Mesendoderm (in vitro differentiated cells): ENCODE measurements around the gene TIFAB.
A peak's percentile ranks its signal among the peaks of the same experiment; 100 is the strongest.

Experiments
- DNase-seq: peaks from one replicate; pipeline ENCODE4 v3.0.0; 2013
- H2AK5ac ChIP-seq: 2 replicates; pipeline ENCODE4 v1.6.1; 2013; ENCODE audit warnings: low read length, inconsistent platforms
- H2BK120ac ChIP-seq: 2 replicates; pipeline ENCODE4 v1.6.1; 2013; ENCODE audit warnings: low read depth, mild to moderate bottlenecking, low read length, moderate library complexity, mixed read lengths
- H2BK15ac ChIP-seq: replicated peaks from 2 replicates; pipeline ENCODE4 v1.6.1; 2013; ENCODE audit warnings: low read depth, mild to moderate bottlenecking, moderate library complexity
- H2BK5ac ChIP-seq: 2 replicates; pipeline ENCODE4 v1.6.1; 2013; ENCODE audit warnings: low read length, inconsistent platforms
- H3K18ac ChIP-seq: 2 replicates; pipeline ENCODE4 v1.6.1; 2013; ENCODE audit warnings: mild to moderate bottlenecking, low read length, mixed read lengths
- H3K23ac ChIP-seq: one replicate; pipeline ENCODE4 v1.6.1; 2013; ENCODE audit warnings: low read length
- H3K27ac ChIP-seq: 2 replicates; pipeline ENCODE4 v1.5.1; 2013; ENCODE audit warnings: low read depth, mild to moderate bottlenecking, inconsistent platforms, low read length, moderate library complexity
- H3K27me3 ChIP-seq: 2 replicates; pipeline ENCODE4 v1.6.1; 2013; ENCODE audit warnings: low read length, control low read depth, mild to moderate bottlenecking, inconsistent platforms; ENCODE audit not compliant: insufficient read depth, poor library complexity
- H3K36me3 ChIP-seq: 2 replicates; pipeline ENCODE4 v1.6.1; 2013; ENCODE audit warnings: low read length, inconsistent platforms; ENCODE audit not compliant: control insufficient read depth, insufficient read depth
- H3K4ac ChIP-seq: one replicate; pipeline ENCODE4 v1.6.1; 2013; ENCODE audit warnings: low read depth, mild to moderate bottlenecking, low read length, moderate library complexity
- H3K4me1 ChIP-seq: 2 replicates; pipeline ENCODE4 v1.6.1; 2013; ENCODE audit warnings: low read depth, low read length, inconsistent platforms; ENCODE audit not compliant: control insufficient read depth
- H3K4me2 ChIP-seq: 2 replicates; pipeline ENCODE4 v1.6.1; 2013; ENCODE audit warnings: low read length
- H3K4me3 ChIP-seq: 2 replicates; pipeline ENCODE4 v1.5.1; 2013; ENCODE audit warnings: mild to moderate bottlenecking, low read length
- H3K56ac ChIP-seq: one replicate; pipeline ENCODE4 v1.6.1; 2013; ENCODE audit warnings: low read length
- H3K79me1 ChIP-seq: 2 replicates; pipeline ENCODE4 v1.6.1; 2013; ENCODE audit warnings: low read length, inconsistent platforms
- H3K79me2 ChIP-seq: 2 replicates; pipeline ENCODE4 v1.6.1; 2013; ENCODE audit warnings: mild to moderate bottlenecking, low read length; ENCODE audit not compliant: control insufficient read depth, insufficient read depth
- H3K9ac ChIP-seq: 2 replicates; pipeline ENCODE4 v1.6.1; 2013; ENCODE audit warnings: low read length, inconsistent platforms
- H4K5ac ChIP-seq: one replicate; pipeline ENCODE4 v1.6.1; 2013; ENCODE audit warnings: low read length
- H4K8ac ChIP-seq: one replicate; pipeline ENCODE4 v1.6.1; 2013; ENCODE audit warnings: low read depth, mild to moderate bottlenecking, control low read depth, low read length, moderate library complexity
- WGBS: extraction: QIAGEN DNeasy Blood & Tissue Kit; methylation state at CpG from one replicate; pipeline ENCODE4 v1.1.7; 2013; ENCODE audit warnings: low lambda C conversion rate, missing lambda C conversion rate; ENCODE audit not compliant: insufficient coverage; ENCODE audit errors: extremely low coverage; 5-methylcytosine and 5-hydroxymethylcytosine counted together

Gene TIFAB

DNA sequence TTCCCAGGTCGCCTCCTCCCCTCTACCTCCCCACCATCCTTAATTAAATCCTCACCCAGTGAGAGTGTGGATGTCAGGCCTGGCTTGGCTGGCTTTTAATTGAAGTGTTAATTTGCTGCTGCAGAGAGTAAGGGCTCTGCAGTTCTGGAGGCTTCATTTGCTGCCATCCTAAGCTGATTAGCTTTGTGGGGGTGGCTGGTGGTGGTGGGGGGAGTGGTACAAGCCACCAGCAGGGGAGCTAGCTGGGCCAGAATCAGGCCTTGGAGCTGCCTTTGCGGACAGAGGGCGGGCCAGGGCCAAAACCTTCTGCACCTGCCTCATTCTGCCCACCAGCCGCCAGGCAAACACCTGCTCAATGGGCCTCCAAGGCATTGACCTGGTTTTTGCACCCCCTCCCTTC, 26.8 kb upstream of the TIFAB start:
- Histone ChIP-seq H2BK15ac (no peak overlapping the region), H4K5ac (no peak overlapping the region), H3K4ac (no peak overlapping the region), H3K18ac (no peak overlapping the region), H3K27ac (no peak overlapping the region), H4K8ac (no peak overlapping the region), H2BK5ac (no peak overlapping the region), H2AK5ac (no peak overlapping the region), H3K27me3 (peaks cover 5% of the 10 kb centered on the region), H2BK120ac (no peak overlapping the region), H3K36me3 (no peaks in the 10 kb centered on the region), H3K4me2 (no peak overlapping the region), H3K4me3 (no peak overlapping the region), H3K79me1 (no peaks in the 10 kb centered on the region), H3K23ac (no peak overlapping the region), H3K79me2 (no peaks in the 10 kb centered on the region), H3K4me1 (peaks cover 17% of the 10 kb centered on the region), H3K9ac (no peak overlapping the region), H3K56ac (no peak overlapping the region)
- WGBS = no CpG with 5 or more reads among the region's 4 CpGs
- DNase-seq = peak; percentile 86

- no peak overlapping the region for H3K4me2 ChIP-seq
- no peak overlapping the region for H4K8ac ChIP-seq
- no peak for DNase-seq
- H2BK5ac ChIP-seq = peak overlapping the region; percentile 27
- H2BK120ac ChIP-seq = no peak overlapping the region
- no peak overlapping the region for H2BK15ac ChIP-seq
- no peak overlapping the region for H3K4ac ChIP-seq
- no peaks in the 10 kb centered on the region for H3K79me1 ChIP-seq
- no peaks in the 10 kb centered on the region for H3K79me2 ChIP-seq
- WGBS = no CpG with 5 or more reads among the region's 14 CpGs
- peaks cover 17% of the 10 kb centered on the region for H3K4me1 ChIP-seq
- H3K18ac ChIP-seq = peak overlapping the region; percentile 52
- no peak overlapping the region for H3K4me3 ChIP-seq
- H4K5ac ChIP-seq = no peak overlapping the region
- H3K27ac ChIP-seq = no peak overlapping the region
- no peak overlapping the region for H3K23ac ChIP-seq
- H2AK5ac ChIP-seq = no peak overlapping the region
- H3K36me3 ChIP-seq = no peaks in the 10 kb centered on the region
- H3K9ac ChIP-seq = no peak overlapping the region
- peaks cover 4% of the 10 kb centered on the region for H3K27me3 ChIP-seq
- H3K56ac ChIP-seq = peak overlapping the region; percentile 56
These were observed 25.5 kb upstream of the TIFAB start for GRCh38 chr5:135477613-135478066.

DNA sequence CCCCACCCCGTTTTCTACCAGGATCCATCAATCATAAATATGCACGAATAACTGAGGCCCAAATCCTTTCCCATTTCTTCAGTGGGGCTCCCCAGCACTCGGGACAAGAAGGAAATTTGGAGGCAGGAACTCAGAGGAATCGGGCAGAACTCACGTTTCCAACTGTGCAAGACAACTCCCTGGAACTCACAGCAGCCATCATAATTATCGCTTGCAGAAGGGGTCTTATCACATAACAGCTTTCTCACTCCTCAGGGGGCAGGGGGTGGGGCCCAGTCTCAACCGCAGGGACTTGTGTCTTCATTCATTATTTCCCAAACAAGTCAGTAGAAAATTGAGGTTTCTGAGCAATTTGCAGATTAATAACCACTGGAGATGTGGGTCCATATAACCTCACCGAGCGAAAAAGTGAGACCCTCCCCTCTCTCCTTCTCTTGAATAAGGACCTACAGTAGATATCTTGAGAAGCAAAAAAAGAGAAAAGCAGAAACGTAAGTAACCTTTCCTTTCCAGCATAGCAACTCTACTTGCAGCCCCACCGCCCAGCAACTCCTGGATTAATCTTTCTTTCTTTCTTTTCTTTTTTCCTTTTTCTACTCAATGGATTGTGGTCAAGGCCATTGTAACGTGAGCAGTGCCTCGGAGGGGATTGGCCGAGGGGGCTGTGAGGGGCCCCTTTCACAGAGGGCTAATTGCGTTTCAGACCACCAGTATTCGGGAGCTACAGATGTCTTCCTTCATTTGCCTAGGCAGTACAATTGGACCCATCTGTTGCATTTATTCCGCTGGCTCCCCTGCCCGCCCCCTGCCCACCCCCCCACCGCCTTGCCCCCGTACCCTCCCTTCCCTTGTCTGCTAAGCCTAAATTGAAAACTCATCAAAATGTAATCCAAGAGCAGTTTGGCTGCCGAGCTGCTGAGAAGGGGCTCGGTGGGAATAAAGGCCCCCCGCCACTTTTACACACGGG, 24.7 kb upstream of the TIFAB start:
- H3K79me2 ChIP-seq = no peaks in the 10 kb centered on the region
- H3K4me2 ChIP-seq = no peak overlapping the region
- no peaks in the 10 kb centered on the region for H3K79me1 ChIP-seq
- no peak overlapping the region for H3K4ac ChIP-seq
- peaks cover 17% of the 10 kb centered on the region for H3K4me1 ChIP-seq
- H3K4me3 ChIP-seq = no peak overlapping the region
- H3K27me3 ChIP-seq = peaks cover 4% of the 10 kb centered on the region
- H3K36me3 ChIP-seq = no peaks in the 10 kb centered on the region
- H3K56ac ChIP-seq = no peak overlapping the region
- H3K23ac ChIP-seq = no peak overlapping the region
- peak overlapping the region; percentile 52 for H3K18ac ChIP-seq
- H2BK120ac ChIP-seq = no peak overlapping the region
- H2AK5ac ChIP-seq = no peak overlapping the region
- peak; percentile 83 for DNase-seq
- WGBS = no CpG with 5 or more reads among the region's 24 CpGs
- no peak overlapping the region for H3K9ac ChIP-seq
- no peak overlapping the region for H3K27ac ChIP-seq
- H4K8ac ChIP-seq = no peak overlapping the region
- no peak overlapping the region for H4K5ac ChIP-seq
- no peak overlapping the region for H2BK5ac ChIP-seq
- no peak overlapping the region for H2BK15ac ChIP-seq

GRCh38 chr5:135473956-135474670, 22.0 kb upstream of the TIFAB start:
- Histone ChIP-seq H3K79me2 (no peaks in the 10 kb centered on the region), H3K18ac (no peak overlapping the region), H2AK5ac (no peak overlapping the region), H3K27me3 (peaks cover 10% of the 10 kb centered on the region), H3K4ac (no peak overlapping the region), H3K4me1 (peaks cover 11% of the 10 kb centered on the region), H3K36me3 (no peaks in the 10 kb centered on the region), H2BK120ac (no peak overlapping the region), H4K8ac (no peak overlapping the region), H4K5ac (no peak overlapping the region), H3K4me3 (no peak overlapping the region), H3K27ac (no peak overlapping the region), H3K4me2 (no peak overlapping the region), H3K79me1 (no peaks in the 10 kb centered on the region), H3K9ac (no peak overlapping the region), H3K56ac (no peak overlapping the region), H2BK5ac (no peak overlapping the region), H3K23ac (no peak overlapping the region), H2BK15ac (no peak overlapping the region)
- DNase-seq = no peak
- no CpG with 5 or more reads among the region's 12 CpGs for WGBS

DNA sequence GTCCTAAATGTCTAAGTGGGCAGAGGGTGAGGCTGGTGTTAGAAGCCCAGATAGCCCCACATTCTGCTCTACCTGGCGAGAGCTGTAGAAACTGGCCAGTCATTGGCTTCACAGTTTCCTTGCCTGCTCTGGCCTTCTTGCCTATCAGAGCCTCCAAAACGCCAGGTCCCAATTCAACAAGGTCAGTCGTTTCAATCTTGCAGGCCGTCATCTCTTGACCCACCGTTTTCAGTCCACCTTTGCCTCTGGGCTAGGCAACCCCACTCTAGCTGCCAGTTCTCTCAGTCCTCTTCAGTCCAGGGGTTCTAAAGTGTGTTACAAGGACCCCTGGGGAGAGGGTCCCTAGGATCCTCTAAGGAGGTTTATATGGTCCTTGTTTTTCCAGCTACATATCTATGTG, 20.0 kb upstream of the TIFAB start:
- peaks cover 5% of the 10 kb centered on the region for H3K4me1 ChIP-seq
- no CpG with 5 or more reads among the region's 5 CpGs for WGBS
- H3K4me3 ChIP-seq = no peak overlapping the region
- H3K9ac ChIP-seq = no peak overlapping the region
- no peak overlapping the region for H3K18ac ChIP-seq
- H3K36me3 ChIP-seq = no peaks in the 10 kb centered on the region
- H3K79me1 ChIP-seq = no peaks in the 10 kb centered on the region
- H3K4ac ChIP-seq = no peak overlapping the region
- DNase-seq = no peak
- H2BK120ac ChIP-seq = no peak overlapping the region
- H4K8ac ChIP-seq = no peak overlapping the region
- H2AK5ac ChIP-seq = no peak overlapping the region
- H3K56ac ChIP-seq = no peak overlapping the region
- H3K79me2 ChIP-seq = no peaks in the 10 kb centered on the region
- no peak overlapping the region for H4K5ac ChIP-seq
- no peak overlapping the region for H3K4me2 ChIP-seq
- H3K27ac ChIP-seq = no peak overlapping the region
- H2BK15ac ChIP-seq = no peak overlapping the region
- H3K23ac ChIP-seq = no peak overlapping the region
- H2BK5ac ChIP-seq = no peak overlapping the region
- peaks cover 26% of the 10 kb centered on the region for H3K27me3 ChIP-seq
